ENCODE measurements around the gene FAM171A1.

GRCh38 chr10:15393139-15393825 is 22.2 kb upstream of the FAM171A1 start:
- TF ChIP-seq CTCF (IDR thresholded peaks at IDR 0.05) (no peak), POLR2AphosphoS5 (IDR thresholded peaks at IDR 0.05; ENCODE audit: low read depth, low read length) (no peak), TCF7L2 (IDR thresholded peaks at IDR 0.05; ENCODE audit: low read depth, low read length) (no peak)
- TF ChIP-seq, protein P1, sequence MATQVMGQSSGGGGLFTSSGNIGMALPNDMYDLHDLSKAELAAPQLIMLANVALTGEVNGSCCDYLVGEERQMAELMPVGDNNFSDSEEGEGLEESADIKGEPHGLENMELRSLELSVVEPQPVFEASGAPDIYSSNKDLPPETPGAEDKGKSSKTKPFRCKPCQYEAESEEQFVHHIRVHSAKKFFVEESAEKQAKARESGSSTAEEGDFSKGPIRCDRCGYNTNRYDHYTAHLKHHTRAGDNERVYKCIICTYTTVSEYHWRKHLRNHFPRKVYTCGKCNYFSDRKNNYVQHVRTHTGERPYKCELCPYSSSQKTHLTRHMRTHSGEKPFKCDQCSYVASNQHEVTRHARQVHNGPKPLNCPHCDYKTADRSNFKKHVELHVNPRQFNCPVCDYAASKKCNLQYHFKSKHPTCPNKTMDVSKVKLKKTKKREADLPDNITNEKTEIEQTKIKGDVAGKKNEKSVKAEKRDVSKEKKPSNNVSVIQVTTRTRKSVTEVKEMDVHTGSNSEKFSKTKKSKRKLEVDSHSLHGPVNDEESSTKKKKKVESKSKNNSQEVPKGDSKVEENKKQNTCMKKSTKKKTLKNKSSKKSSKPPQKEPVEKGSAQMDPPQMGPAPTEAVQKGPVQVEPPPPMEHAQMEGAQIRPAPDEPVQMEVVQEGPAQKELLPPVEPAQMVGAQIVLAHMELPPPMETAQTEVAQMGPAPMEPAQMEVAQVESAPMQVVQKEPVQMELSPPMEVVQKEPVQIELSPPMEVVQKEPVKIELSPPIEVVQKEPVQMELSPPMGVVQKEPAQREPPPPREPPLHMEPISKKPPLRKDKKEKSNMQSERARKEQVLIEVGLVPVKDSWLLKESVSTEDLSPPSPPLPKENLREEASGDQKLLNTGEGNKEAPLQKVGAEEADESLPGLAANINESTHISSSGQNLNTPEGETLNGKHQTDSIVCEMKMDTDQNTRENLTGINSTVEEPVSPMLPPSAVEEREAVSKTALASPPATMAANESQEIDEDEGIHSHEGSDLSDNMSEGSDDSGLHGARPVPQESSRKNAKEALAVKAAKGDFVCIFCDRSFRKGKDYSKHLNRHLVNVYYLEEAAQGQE (IDR thresholded peaks at IDR 0.05; ENCODE audit: insufficient read depth in 1 of 2, low read depth in 2 of 2, low read length in 1 of 2): no peak
